Cardiac septum (tissue), 1 donor: Measurements from ENCODE around the gene ETFRF1. TPM values are rescaled to one million over a fixed set of nuclear protein-coding genes. Genes with fewer than 3 reads are reported as not detected.

Source experiments
- DNase-seq: peaks from one replicate; pipeline ENCODE4 v3.0.0-alpha.2; 2020; ENCODE audit warnings: low spot score
- intact Hi-C: fragments of 100-400 bp; cut with DNase I; formaldehyde crosslinking; loops from one replicate; pipeline ENCODE4 v1.14.0; 2022
- total RNA-seq: library from RNA; stranded (reverse); fragmentation: NEBNext Ultra II Directional; extraction: Animal tissue kit (Norgen Biotek cat#: 25700); gene quantifications from one replicate; pipeline ENCODE4 v1.2.1, GENCODE V29; 2021
- donor health status: DM: no; HTN: no; CAD: no.

ETFRF1 gene
- total RNA-seq, 1 donor from 2014 or later = 41.9 TPM

DNA sequence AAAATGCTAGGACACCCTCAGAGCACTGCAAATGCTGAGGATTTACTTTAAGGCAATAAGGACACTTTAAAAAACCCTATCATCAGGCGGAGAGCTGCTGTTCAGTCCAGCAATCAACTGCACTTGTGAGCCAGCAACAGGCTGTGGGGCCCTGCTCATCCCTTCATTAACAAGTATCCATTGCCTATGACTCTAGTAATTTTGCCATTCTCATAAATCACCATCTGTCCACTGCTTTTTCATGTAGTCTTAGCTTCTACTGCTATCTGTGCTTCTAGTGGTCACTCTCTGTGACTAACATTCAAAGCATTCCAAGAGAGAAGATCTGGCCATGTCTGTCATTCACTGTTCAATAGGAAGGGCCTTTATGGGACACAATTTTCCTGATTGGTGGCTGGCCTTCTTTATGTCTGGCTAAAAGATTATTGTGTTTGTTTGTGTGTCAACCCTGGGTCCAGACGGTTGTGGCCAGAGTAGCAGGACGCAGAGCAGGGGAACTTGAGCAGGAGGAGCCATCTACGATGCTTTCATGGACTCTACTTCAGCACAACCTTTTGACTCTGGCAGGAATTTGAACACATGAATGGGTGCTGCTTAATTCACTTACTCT lies 59.3 kb downstream of the ETFRF1 start:
- intact Hi-C loops = loop anchor here (5.0 kb wide), 1 partner anchor 57 kb away; the partner anchor contains the start of genes DNAI7 and ETFRF1
- DNase-seq = no peak

Other genes with a start within 250 kb of the ETFRF1 start
- gene BCAT1, start 246.1 kb upstream of the ETFRF1 start, total RNA-seq = 3.5 TPM
- 0.38 TPM for gene DNAI7, start 77 bp upstream of the ETFRF1 start, total RNA-seq
- 11.2 TPM for gene KRAS, start 55.7 kb downstream of the ETFRF1 start, total RNA-seq